NCI-H1048 (cell line): Measurements from ENCODE around the gene PCDH10.
"Not testable (repeated sequence)": the region's sequence is repeated elsewhere in the genome, so short reads cannot be mapped to it uniquely, and the experiment has no call there.

Source experiments
- DNase-seq: peaks from one replicate; lab custom pipeline; 2025; lab: John Stamatoyannopoulos, UW

PCDH10 gene

DNA sequence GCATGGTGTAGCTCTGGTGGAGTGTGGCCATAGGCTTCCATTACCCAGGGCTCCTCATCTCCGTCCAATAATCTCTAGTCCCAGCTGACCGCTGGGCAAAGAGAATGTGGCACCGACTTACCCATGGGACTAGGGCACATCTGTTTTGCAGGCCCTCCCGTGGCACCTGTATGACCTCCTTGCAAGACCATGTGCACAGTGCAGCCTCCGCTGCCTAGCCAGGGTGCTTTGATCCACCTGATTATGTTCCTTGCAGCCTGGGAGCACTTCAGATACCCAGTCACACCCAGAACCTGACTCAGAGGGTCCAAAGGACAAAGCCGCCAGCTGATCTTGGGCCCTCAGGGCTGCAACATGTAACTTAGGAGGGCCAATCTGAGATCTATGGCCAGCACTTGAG is 84.8 kb downstream of the PCDH10 start:
- no peak for DNase-seq

DNA sequence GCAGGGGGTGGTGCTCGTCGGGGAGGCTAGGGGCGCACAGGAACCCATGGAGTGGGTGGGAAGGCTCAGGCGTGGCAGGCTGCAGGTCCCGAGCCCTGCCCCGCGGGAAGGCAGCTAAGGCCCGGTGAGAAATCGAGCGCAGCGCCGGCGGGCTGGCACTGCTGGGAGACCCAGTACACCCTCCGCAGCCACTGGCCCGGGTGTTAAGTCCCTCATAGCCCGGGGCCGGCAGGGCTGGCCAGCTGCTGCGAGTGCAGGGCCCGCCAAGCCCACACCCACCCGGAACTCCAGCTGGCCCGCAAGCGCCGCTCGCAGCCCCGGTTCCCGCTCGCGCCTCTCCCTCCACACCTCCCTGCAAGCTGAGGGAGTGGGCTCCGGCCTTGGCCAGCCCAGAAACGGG is 91.4 kb downstream of the PCDH10 start:
- not testable (repeated sequence) for DNase-seq
